GM23338 (cell line): Measurements from ENCODE around the gene GYS2. TPM values are rescaled to one million over a fixed set of nuclear protein-coding genes. Genes with fewer than 3 reads are reported as not detected.
A peak's percentile ranks its signal among the peaks of the same experiment; 100 is the strongest.

Experiments
- ATAC-seq: fragments of 200-7000 bp; cut with Tn5 transposase; 3 replicates; pipeline ENCODE4 v1.9.1; 2020
- DNase-seq: peaks from one replicate; pipeline ENCODE4 v3.0.0-alpha.2; 2015; ENCODE audit warnings: low spot score
- H2AFZ ChIP-seq: fragments of 200-600 bp; sonication (generic); 2 replicates; pipeline ENCODE4 v1.8.0; 2016; ENCODE audit warnings: antibody characterized with exemption, mild to moderate bottlenecking, moderate library complexity
- H3F3A ChIP-seq: fragments of 200-600 bp; sonication (generic); replicated peaks from 2 replicates; pipeline ENCODE4 v1.8.0; 2017; ENCODE audit warnings: antibody characterized with exemption, mixed run types, low read depth
- H3K27ac ChIP-seq: fragments of 200-600 bp; sonication (generic); 2 replicates; pipeline ENCODE4 v1.6.1; 2016; ENCODE audit warnings: low read depth
- H3K27me3 ChIP-seq: fragments of 200-600 bp; sonication (generic); 2 replicates; pipeline ENCODE4 v1.8.0; 2016; ENCODE audit warnings: mild to moderate bottlenecking, mixed run types, moderate library complexity; ENCODE audit not compliant: insufficient read depth
- H3K36me3 ChIP-seq: fragments of 200-600 bp; sonication (generic); 2 replicates; pipeline ENCODE4 v1.8.0; 2016; ENCODE audit warnings: mild to moderate bottlenecking; ENCODE audit not compliant: insufficient read depth
- H3K4me1 ChIP-seq: fragments of 200-600 bp; sonication (generic); 2 replicates; pipeline ENCODE4 v1.8.0; 2016; ENCODE audit warnings: mild to moderate bottlenecking, moderate library complexity; ENCODE audit not compliant: insufficient read depth
- H3K4me2 ChIP-seq: fragments of 200-600 bp; sonication (generic); 2 replicates; pipeline ENCODE4 v1.7.1; 2017; ENCODE audit warnings: mixed run types
- H3K4me3 ChIP-seq: fragments of 200-600 bp; sonication (generic); 2 replicates; pipeline ENCODE4 v1.6.1; 2016; ENCODE audit warnings: mixed run types
- H3K79me2 ChIP-seq: fragments of 200-600 bp; sonication (generic); replicated peaks from 2 replicates; pipeline ENCODE4 v1.8.0; 2017; ENCODE audit warnings: mild to moderate bottlenecking; ENCODE audit not compliant: insufficient read depth
- H3K9me2 ChIP-seq: fragments of 200-600 bp; sonication (generic); 2 replicates; pipeline ENCODE4 v1.8.0; 2017; ENCODE audit not compliant: insufficient read depth
- H4K20me1 ChIP-seq: fragments of 200-600 bp; sonication (generic); replicated peaks from 2 replicates; pipeline ENCODE4 v1.8.0; 2017; ENCODE audit warnings: mild to moderate bottlenecking; ENCODE audit not compliant: insufficient read depth
- H3K27ac Mint-ChIP-seq: 2 replicates; pipeline ENCODE4 v1.8.0; 2020; ENCODE audit warnings: inconsistent platforms, mild to moderate bottlenecking, moderate library complexity, mixed read lengths
- H3K27me3 Mint-ChIP-seq: 3 replicates; pipeline ENCODE4 v1.8.0; 2022; ENCODE audit warnings: low read depth, mild to moderate bottlenecking, moderate library complexity, mixed read lengths, inconsistent platforms; ENCODE audit not compliant: insufficient read depth, poor library complexity
- H3K36me3 Mint-ChIP-seq: 3 replicates; pipeline ENCODE4 v1.8.0; 2021; ENCODE audit warnings: low read depth, mild to moderate bottlenecking, inconsistent platforms, moderate library complexity, mixed read lengths
- H3K4me1 Mint-ChIP-seq: 3 replicates; pipeline ENCODE4 v1.8.0; 2020; ENCODE audit warnings: mild to moderate bottlenecking, inconsistent platforms, mixed read lengths
- H3K4me3 Mint-ChIP-seq: 3 replicates; pipeline ENCODE4 v1.8.0; 2021; ENCODE audit warnings: moderate library complexity, mild to moderate bottlenecking, inconsistent platforms, mixed read lengths
- H3K9me3 Mint-ChIP-seq: 3 replicates; pipeline ENCODE4 v1.8.0; 2020; ENCODE audit warnings: moderate library complexity, mild to moderate bottlenecking, inconsistent platforms, mixed read lengths
- CREB1 ChIP-seq: fragments of 250-450 bp; sonication (Bioruptor Pico); IDR thresholded peaks from 2 replicates; pipeline ENCODE4 v1.5.0; 2020; ENCODE audit warnings: low read depth, mild to moderate bottlenecking, moderate library complexity
- ETS1 ChIP-seq: IDR thresholded peaks from 2 replicates; pipeline ENCODE4 v1.6.1; 2016; ENCODE audit warnings: antibody characterized with exemption
- EZH2 ChIP-seq: fragments of 200-600 bp; sonication (generic); IDR thresholded peaks from one replicate; pipeline ENCODE4 v1.8.0; 2017; ENCODE audit warnings: antibody characterized with exemption, mild to moderate bottlenecking, low read depth; ENCODE audit not compliant: unreplicated experiment
- EZH2phosphoT487 ChIP-seq: fragments of 200-600 bp; sonication (generic); IDR thresholded peaks from one replicate; pipeline ENCODE4 v1.8.1; 2018; ENCODE audit warnings: antibody characterized with exemption; ENCODE audit not compliant: unreplicated experiment
- POLR2AphosphoS5 ChIP-seq: IDR thresholded peaks from 2 replicates; pipeline ENCODE4 v1.6.1; 2016; ENCODE audit warnings: antibody characterized with exemption, low read depth
- REST ChIP-seq: IDR thresholded peaks from one replicate; pipeline ENCODE4 v1.6.1; 2018; ENCODE audit warnings: antibody characterized with exemption; ENCODE audit not compliant: unreplicated experiment
- STAT1 ChIP-seq: IDR thresholded peaks from one replicate; pipeline ENCODE4 v1.6.1; 2016; ENCODE audit warnings: antibody characterized with exemption; ENCODE audit not compliant: unreplicated experiment
- ZNF114 ChIP-seq: fragments of 250-450 bp; sonication (Bioruptor Pico); IDR thresholded peaks from 2 replicates; pipeline ENCODE4 v1.5.0; 2020; ENCODE audit warnings: mild to moderate bottlenecking, moderate library complexity
- polyA plus RNA-seq: library from polyadenylated mRNA; unstranded; fragments of >200 nt; fragmentation: Nextera tagmentation; extraction: Ambion mirVana; gene quantifications from 2 replicates; pipeline ENCODE4 v1.2.1, GENCODE V29; 2016
- total RNA-seq: library from RNA; depleted of rRNA; stranded (reverse); fragments of >200 nt; shearing (Covaris generic); gene quantifications from 2 replicates; pipeline ENCODE4 v1.2.3, GENCODE V29; 2014
- TF ChIP-seq, protein P1 (sequence below), 2 experiments: fragments of 200-600 bp in 1 of 2; sonication (generic) in 1 of 2; conservative IDR thresholded peaks; 2 replicates each; pipeline versions ENCODE4 v1.5.1 to v1.6.1; 2016 to 2017; ENCODE audit warnings: antibody characterized with exemption in 2 of 2, low read depth in 2 of 2, mild to moderate bottlenecking in 2 of 2, moderate library complexity in 1 of 2

GYS2 gene
- total and polyA plus RNA-seq, 2 experiments from 2014 or later = not detected

DNA sequence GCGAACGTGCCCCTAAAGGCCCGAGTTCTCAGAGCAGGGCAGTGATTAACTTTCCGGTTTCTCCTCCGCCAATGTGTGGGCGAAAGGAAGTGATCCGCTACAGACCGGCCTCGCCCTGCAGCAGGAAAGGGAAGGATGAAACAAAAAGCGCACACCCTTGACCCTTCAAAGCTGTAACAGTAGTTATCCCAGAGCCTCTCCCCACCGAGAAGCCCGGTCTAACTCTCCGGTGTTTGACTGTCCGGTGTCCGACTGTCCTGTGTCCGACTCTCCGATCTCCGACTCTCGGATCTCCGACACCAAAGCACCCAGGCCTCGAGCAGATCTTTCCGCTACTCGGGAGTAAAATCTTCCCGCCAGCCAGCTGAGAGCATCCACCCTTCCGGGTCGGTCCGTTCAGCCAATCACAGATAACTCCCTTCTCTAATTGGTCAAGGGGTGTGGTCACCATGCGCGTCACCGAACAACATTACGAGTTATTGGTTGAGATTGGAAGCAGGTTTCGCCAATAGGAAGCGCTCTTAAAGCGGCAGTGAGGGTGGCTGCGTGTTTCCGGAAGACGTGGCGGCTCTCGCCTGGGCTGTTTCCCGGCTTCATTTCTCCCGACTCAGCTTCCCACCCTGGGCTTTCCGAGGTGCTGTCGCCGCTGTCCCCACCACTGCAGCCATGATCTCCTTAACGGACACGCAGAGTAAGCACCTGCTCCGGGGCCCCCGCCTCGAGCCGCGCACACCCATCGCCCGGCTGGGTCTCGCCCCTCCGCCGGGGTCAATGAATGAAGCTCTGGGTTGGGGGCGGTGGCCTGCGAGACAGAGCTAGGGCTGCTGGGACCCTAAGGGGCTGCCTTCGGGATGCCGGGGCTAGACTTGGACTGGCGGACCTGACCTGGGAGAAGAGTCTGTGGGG lies 103.1 kb downstream of the GYS2 start, which contains the start of the genes GOLT1B and RECQL (continued):
- TF ChIP-seq REST (no peak), EZH2 (no peak)

DNA sequence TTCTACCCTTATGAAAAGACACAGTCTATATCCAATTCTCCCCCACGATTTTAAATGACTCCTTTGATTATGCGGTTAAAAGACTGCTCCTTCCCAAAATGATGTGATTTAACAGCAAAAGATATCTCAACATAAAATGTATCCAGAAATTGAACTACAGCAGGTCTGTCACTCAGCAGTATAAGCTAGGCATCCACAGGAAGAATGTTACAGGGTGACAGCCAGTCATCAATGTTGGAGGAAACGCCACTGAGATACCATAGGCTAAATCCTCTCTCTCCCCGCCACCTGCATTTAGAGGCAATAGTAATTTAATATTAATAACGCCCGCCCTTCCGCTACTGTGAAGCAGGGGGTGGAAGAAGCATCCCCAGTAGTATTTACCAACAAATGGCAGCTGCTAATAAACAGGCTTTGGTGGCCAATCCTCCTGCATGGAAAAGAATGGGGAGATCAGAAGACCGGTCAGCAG lies 103.8 kb downstream of the GYS2 start:
- no peak for ATAC-seq
- no peak overlapping the region for H3K4me3 Mint-ChIP-seq

More for the DNA sequence above, 103.8 kb downstream of the GYS2 start:
- no peaks in the 10 kb centered on the region for H3K27me3 Mint-ChIP-seq
- H2AFZ ChIP-seq = peak overlapping the region; percentile 57
- no peak for TF ChIP-seq ZNF114 (CRISPR knock-in tag)
- no peak for TF ChIP-seq EZH2phosphoT487
- no peak for TF ChIP-seq POLR2AphosphoS5
- TF ChIP-seq EZH2 = no peak
- no peak for TF ChIP-seq STAT1
- TF ChIP-seq ETS1 = no peak
- TF ChIP-seq, protein P1, sequence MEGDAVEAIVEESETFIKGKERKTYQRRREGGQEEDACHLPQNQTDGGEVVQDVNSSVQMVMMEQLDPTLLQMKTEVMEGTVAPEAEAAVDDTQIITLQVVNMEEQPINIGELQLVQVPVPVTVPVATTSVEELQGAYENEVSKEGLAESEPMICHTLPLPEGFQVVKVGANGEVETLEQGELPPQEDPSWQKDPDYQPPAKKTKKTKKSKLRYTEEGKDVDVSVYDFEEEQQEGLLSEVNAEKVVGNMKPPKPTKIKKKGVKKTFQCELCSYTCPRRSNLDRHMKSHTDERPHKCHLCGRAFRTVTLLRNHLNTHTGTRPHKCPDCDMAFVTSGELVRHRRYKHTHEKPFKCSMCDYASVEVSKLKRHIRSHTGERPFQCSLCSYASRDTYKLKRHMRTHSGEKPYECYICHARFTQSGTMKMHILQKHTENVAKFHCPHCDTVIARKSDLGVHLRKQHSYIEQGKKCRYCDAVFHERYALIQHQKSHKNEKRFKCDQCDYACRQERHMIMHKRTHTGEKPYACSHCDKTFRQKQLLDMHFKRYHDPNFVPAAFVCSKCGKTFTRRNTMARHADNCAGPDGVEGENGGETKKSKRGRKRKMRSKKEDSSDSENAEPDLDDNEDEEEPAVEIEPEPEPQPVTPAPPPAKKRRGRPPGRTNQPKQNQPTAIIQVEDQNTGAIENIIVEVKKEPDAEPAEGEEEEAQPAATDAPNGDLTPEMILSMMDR (conservative IDR thresholded peaks at IDR 0.05; ENCODE audit: low read depth in 2 of 2) = no peak
- TF ChIP-seq CREB1 (CRISPR knock-in tag) = no peak
- no peak overlapping the region for H3K27ac Mint-ChIP-seq
- peak overlapping the region; percentile 73 for H3K4me3 ChIP-seq
- no peaks in the 10 kb centered on the region for H3F3A ChIP-seq
- no peaks in the 10 kb centered on the region for H3K9me3 Mint-ChIP-seq
- no peaks in the 10 kb centered on the region for H3K27me3 ChIP-seq
- peak overlapping the region; percentile 84 for H3K4me2 ChIP-seq
- no peaks in the 10 kb centered on the region for H3K9me2 ChIP-seq
- H3K4me1 Mint-ChIP-seq = peaks cover 6% of the 10 kb centered on the region; the same call in 2 of the 3 replicates
- peaks cover 10% of the 10 kb centered on the region; the same call in 2 of the 3 replicates for H3K36me3 Mint-ChIP-seq
- 0 out of 2 replicates have a peak, but pooled peaks cover 14% of the 10 kb centered on the region for H4K20me1 ChIP-seq
- H3K27ac ChIP-seq = peak overlapping the region; percentile 24; the same call in 1 of the 2 replicates
- peaks cover 17% of the 10 kb centered on the region for H3K4me1 ChIP-seq
- H3K79me2 ChIP-seq = peaks cover 53% of the 10 kb centered on the region
- no peak for DNase-seq
- no peaks in the 10 kb centered on the region for H3K36me3 ChIP-seq
